Body of pancreas (tissue), 4 donors: Measurements from ENCODE around the gene GEMIN2. TPM values are rescaled to one million over a fixed set of nuclear protein-coding genes. Genes with fewer than 3 reads are reported as not detected.

ENCODE experiments used
- ATAC-seq: fragments of 150-250 bp; one replicate; pipeline ENCODE4 v1.9.1; 2016
- DNase-seq, 4 donors: peaks; one replicate each; pipeline ENCODE4 v3.0.0-alpha.2; 2019
- H3K27ac ChIP-seq, 4 donors: fragments of 200-600 bp; sonication (generic); 1 replicate in 3 of 4; 2 replicates in 1 of 4; pipeline versions ENCODE4 v1.5.1 to v1.6.1; 2016 to 2019; ENCODE audit warnings: mild to moderate bottlenecking in 1 of 4, mixed read lengths in 1 of 4, moderate library complexity in 1 of 4
- H3K27me3 ChIP-seq, 2 donors: fragments of 200-600 bp; sonication (generic); one replicate each; pipeline ENCODE4 v1.6.0; 2016; ENCODE audit warnings: mild to moderate bottlenecking in 1 of 2
- H3K36me3 ChIP-seq, 2 donors: fragments of 200-600 bp; sonication (generic); replicated peaks in 1 of 2; 2 replicates each; pipeline ENCODE4 v1.5.1; 2016; ENCODE audit warnings: low read depth in 2 of 2; ENCODE audit not compliant: insufficient read depth in 1 of 2
- H3K4me1 ChIP-seq: fragments of 200-600 bp; sonication (generic); one replicate; pipeline ENCODE4 v1.6.0; 2016
- H3K4me3 ChIP-seq, 2 donors: fragments of 200-600 bp; sonication (generic); 1 replicate in 1 of 2; 2 replicates in 1 of 2; pipeline ENCODE4 v1.5.1; 2016 to 2019
- H3K9me3 ChIP-seq, 3 donors: fragments of 200-600 bp; sonication (generic); 1 replicate in 2 of 3; 2 replicates in 1 of 3; pipeline ENCODE4 v1.5.1; 2016
- CTCF ChIP-seq, 7 experiments: fragments of 450-650 bp in 4 of 7; fragments of 200-600 bp in 3 of 7; sonication (generic) in 3 of 7; IDR thresholded peaks; one replicate each; pipeline ENCODE4 v1.5.1; 2016 to 2019; ENCODE audit warnings: antibody characterized with exemption in 7 of 7
- POLR2A ChIP-seq, 3 donors: fragments of 450-650 bp; IDR thresholded peaks; one replicate each; pipeline ENCODE4 v1.6.1; 2016; ENCODE audit warnings: antibody characterized with exemption in 3 of 3, mild to moderate bottlenecking in 2 of 3
- WGBS, 2 donors: methylation state at CpG; one replicate each; pipeline ENCODE4 v1.1.5; 2017; 5-methylcytosine and 5-hydroxymethylcytosine counted together
- intact Hi-C: fragments of 100-400 bp; cut with DNase I; formaldehyde crosslinking; loops from one replicate; pipeline ENCODE4 v1.15.1; 2023
- total RNA-seq, 2 donors: library from RNA; depleted of rRNA; stranded (reverse); fragments of >200 nt; gene quantifications; one replicate each; pipeline ENCODE4 v1.1.0, GENCODE V29; 2016

The GEMIN2 gene
- total RNA-seq, 2 donors from 2014 or later, result 2.3 to 11.4 TPM

- TF ChIP-seq CTCF (IDR thresholded peaks at IDR 0.05) (no peak), POLR2A (IDR thresholded peaks at IDR 0.05) (no peak)
- H3K27ac ChIP-seq, result no peak overlapping the region
- H3K27me3 ChIP-seq, result no peaks in the 10 kb centered on the region
- H3K4me3 ChIP-seq, result no peak overlapping the region
- no peaks in the 10 kb centered on the region for H3K4me1 ChIP-seq
- peaks cover 0 to 14% of the 10 kb centered on the region in 2 donors for H3K36me3 ChIP-seq
- H3K9me3 ChIP-seq, result no peaks in the 10 kb centered on the region
- intact Hi-C loops, result no loop called here
- WGBS, 2 donors, result 59 to 69% methylated on average over 5 of the region's 5 CpGs
- ATAC-seq (no peak), DNase-seq (no peak)
Observed at GRCh38 chr14:39083127-39083526, 31.0 kb upstream of the GEMIN2 start.

GRCh38 chr14:39085933-39086332 is 28.2 kb upstream of the GEMIN2 start:
- ATAC-seq (no peak), DNase-seq (no peak)
- Histone ChIP-seq H3K9me3 (no peaks in the 10 kb centered on the region), H3K27me3 (no peaks in the 10 kb centered on the region), H3K4me3 (no peak overlapping the region), H3K27ac (no peak overlapping the region), H3K4me1 (no peaks in the 10 kb centered on the region), H3K36me3 (peaks cover 3 to 25% of the 10 kb centered on the region in 2 donors)
- 86% methylated on average over 7 of the region's 7 CpGs for WGBS, 2 donors
- no peak for TF ChIP-seq CTCF (IDR thresholded peaks at IDR 0.05)
- TF ChIP-seq POLR2A (IDR thresholded peaks at IDR 0.05), result no peak
- intact Hi-C loops, result no loop called here

GRCh38 chr14:39087493-39087892 is 26.6 kb upstream of the GEMIN2 start:
- H3K36me3 ChIP-seq, result peaks cover 4 to 29% of the 10 kb centered on the region in 2 donors
- H3K4me3 ChIP-seq, result no peak overlapping the region
- DNase-seq (no peak), ATAC-seq (no peak)
- H3K27ac ChIP-seq, result no peak overlapping the region
- no peaks in the 10 kb centered on the region for H3K27me3 ChIP-seq
- no peak for TF ChIP-seq CTCF (IDR thresholded peaks at IDR 0.05)
- no peak for TF ChIP-seq POLR2A (IDR thresholded peaks at IDR 0.05)
- H3K9me3 ChIP-seq, result no peaks in the 10 kb centered on the region
- 96 to 99% methylated on average over 2 of the region's 2 CpGs for WGBS, 2 donors
- intact Hi-C loops, result no loop called here
- H3K4me1 ChIP-seq, result no peaks in the 10 kb centered on the region

GRCh38 chr14:39090548-39091111 is 23.5 kb upstream of the GEMIN2 start:
- WGBS, 2 donors, result 83 to 86% methylated on average over 4 of the region's 4 CpGs

More at GRCh38 chr14:39090548-39091111, 23.5 kb upstream of the GEMIN2 start:
- TF ChIP-seq CTCF (IDR thresholded peaks at IDR 0.05), result no peak
- TF ChIP-seq POLR2A (IDR thresholded peaks at IDR 0.05), result no peak
- intact Hi-C loops, result no loop called here
- Histone ChIP-seq H3K36me3 (peaks cover 4 to 20% of the 10 kb centered on the region in 2 donors), H3K4me1 (no peaks in the 10 kb centered on the region), H3K4me3 (no peak overlapping the region), H3K27me3 (no peaks in the 10 kb centered on the region), H3K9me3 (no peaks in the 10 kb centered on the region), H3K27ac (no peak overlapping the region)
- DNase-seq (no peak), ATAC-seq (no peak)
